Measurements from ENCODE around the gene TFF3.

Gene TFF3

DNA sequence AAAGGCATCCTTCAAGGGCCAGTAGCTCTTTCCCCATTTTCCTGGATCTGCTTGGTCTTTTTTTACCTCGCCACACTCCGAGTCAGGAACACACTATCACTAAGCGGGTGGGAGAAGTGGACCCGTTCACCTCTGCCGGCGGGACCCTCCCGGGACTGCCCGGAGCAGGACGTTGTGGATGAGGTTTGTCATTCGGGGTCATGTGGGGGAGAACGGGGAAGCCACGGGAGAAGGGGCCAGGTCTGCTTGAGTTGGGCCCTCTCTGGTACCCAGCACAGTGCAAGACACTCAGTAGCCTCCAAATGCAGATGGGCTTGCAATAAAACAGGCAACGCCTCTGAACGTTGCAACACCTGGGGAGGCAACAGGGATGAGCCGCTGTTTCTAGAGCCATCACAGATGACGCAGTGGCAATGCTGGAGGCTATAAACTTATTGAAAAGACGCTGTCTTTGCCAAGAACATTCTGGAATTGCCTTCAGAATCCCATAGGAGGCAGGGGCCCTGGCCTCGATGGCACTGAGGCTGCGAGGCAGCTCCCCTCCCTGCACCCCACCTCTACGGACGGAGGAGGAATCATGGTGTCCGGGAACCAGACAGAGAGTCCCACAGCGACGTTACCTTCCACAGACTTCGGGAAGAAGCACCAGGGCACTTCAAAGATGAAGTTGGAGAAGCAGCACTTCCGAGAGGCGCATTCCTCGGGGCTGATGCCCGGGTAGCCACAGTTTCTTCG lies 31.8 kb upstream of the TFF3 start:
- DNase-seq, result no peak

GRCh38 chr21:42346441-42346840 lies 31.2 kb upstream of the TFF3 start:
- DNase-seq, result no peak

DNA sequence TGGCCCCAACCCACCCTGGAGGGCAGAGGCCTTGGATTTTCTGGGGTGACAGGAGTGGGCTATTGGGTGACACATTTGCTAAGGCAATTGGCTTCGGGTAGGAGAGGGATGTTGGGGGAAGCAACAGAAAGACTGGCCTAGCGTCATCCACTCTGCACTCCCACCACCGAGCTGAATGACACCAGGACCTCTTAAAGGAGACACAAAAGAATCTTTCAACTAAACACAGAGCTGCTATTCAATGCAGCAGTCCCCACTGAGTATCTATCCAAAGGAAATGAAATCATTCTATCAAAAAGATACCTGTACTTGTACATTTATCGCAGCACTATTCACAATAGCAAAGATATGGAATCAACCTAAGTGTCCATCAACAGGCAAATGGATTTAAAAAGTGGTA lies 29.4 kb upstream of the TFF3 start:
- DNase-seq, result peak in 1 of 51 donors; percentile 4

GRCh38 chr21:42343963-42344510 lies 28.8 kb upstream of the TFF3 start:
- no peak for DNase-seq

DNA sequence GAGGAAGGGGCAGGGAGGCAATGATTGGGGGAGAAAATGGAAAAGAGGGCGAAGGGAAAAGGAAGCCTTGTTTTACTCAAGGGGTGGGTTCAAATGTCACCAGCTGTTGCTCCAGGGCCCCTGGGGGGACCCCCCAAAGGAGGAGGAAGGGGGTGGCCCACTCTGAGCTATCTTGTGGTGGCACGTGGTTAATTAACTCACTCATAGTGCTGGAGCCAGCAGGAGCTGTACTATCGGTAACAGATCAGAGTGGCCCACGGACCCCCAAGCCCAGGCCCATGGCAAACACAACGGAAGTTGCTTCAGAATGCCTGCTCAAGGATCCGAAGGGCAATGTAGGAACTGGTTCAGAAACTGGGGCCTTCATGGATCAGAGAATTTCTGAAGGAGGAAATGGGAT lies 28.3 kb upstream of the TFF3 start:
- DNase-seq, result no peak

DNA sequence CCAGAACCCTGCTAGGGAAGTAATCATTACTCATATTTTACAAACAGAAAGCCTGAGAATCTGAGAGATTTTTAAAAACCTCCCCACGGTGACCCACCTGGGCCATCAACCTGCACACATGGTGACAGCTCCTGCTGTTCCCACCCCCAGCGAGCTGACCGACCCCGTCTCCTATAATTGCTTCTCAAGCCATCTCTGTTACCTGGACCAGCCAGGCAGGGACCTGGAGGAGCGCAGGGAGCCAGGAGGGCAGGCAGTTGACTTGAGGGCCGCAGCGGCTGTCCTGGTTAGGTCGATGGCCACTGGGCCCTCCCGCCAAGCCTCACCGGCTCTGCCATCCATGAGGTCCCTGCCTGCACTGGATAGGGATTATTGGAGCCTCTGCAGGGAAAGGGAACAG lies 27.9 kb upstream of the TFF3 start:
- no peak for DNase-seq

- no peak for DNase-seq
Observed at GRCh38 chr21:42341776-42342542, 26.8 kb upstream of the TFF3 start.

- no peak for DNase-seq
Observed at GRCh38 chr21:42340187-42341050, 25.2 kb upstream of the TFF3 start.

DNA sequence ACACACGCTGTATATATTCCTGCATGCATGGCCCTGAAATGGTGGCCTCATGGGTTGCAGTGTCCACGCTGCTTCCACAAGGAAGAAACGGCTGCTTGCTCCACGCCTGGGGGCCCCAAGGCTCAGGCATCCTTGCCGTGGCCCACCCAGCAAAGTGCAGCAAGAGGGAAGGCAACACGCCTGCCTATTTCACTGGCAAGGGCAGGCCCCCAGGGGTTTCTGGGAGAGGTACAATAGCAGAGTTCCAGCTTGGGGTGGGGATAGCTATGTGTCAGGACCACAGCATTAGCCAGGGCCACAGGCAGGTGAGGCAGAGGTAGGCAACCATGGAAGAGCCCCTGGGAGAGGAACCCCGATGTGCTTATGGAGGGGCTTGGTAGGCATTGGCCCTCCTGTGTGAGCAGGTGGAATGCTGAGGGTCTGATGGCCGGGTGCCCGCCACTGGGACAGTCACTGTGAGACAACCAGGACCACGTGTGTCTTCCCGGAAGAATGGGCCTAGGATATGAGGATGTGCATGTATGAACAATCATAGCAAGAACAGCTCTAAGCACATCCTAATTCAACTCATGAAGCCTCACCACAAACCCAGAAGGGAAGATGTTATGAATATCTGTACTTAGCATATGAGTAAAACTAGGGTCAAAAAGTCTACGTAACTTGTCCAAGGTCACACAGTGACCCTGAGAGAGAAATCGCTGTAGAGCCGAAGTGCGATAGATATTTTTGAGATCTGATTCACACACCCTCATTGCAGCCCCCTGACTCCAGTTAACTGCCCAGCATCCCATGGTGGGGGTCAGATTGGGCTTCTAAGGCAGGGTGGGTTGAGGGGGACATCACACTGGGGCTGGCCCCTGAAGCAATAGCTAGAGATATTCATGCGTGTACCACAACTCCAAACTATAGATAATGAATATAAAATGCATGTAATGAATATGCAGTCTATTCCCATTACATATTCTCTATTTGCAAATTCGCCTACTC lies 23.8 kb upstream of the TFF3 start:
- DNase-seq, result no peak

DNA sequence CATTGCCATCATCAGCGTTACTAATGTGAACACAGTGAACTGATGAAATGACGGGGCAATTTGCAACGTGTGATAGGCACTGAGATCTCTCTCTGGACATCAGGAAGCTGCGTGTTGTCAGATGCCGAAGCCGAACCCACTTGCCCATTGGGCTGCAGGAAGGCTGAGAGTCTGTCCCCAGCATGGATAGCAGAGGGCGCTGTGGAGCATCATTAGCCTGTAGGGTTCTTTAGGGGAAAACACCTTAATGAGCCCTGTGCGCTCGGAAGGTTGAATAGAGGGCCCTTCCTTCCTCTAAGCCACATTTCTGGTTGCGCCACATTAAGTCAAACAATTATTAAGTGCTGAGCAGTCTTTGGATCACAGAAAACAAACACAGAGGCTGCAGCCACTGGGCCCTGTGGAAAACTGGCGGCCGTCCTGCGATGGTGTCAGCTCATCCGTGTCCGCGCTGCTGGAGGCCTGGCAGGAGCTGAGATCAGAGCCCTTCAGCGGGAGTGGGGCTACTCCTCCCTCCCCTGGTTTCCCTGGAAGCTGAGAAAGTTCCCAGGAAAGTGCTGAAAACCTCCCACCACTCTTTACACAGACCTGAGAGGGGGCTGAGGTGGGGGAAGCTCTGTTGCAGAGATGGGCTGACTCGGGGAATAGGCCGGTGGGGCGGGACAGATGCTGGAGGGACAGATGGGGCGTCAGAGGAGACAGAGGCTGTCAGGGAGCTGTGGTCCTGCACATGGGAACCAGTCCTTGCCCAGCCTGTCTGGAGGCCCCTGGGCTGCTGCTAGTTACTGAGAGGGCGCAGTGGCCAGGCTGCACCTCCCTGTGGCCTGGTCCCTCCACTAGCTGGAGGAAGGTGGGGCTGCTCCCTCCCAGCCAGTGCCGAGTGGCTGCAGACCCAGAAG lies 22.9 kb upstream of the TFF3 start:
- peak in 38 of 51 donors; percentile 11 to 76 (median 40) for DNase-seq

DNA sequence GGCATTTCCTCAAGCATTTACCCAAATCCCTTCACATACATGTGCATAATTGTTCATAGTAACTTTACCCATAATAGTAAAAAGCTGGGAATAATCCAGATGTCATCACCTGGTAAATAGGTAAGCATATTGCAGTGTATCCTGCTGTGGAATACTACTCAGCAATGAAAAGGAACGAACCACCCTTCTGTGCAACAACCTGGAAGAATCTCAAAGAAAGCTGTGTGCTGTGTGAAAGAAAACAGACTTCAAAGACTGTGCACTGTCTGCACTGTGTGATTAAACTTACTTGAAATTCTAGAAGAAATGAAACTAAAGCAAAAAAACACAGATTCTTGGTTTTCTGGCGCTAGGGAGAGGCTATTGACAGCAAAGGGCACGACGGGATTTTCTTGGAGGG lies 22.1 kb upstream of the TFF3 start:
- DNase-seq, result no peak

- no peak for DNase-seq
Observed at GRCh38 chr21:42336054-42336453, 20.8 kb upstream of the TFF3 start.

DNA sequence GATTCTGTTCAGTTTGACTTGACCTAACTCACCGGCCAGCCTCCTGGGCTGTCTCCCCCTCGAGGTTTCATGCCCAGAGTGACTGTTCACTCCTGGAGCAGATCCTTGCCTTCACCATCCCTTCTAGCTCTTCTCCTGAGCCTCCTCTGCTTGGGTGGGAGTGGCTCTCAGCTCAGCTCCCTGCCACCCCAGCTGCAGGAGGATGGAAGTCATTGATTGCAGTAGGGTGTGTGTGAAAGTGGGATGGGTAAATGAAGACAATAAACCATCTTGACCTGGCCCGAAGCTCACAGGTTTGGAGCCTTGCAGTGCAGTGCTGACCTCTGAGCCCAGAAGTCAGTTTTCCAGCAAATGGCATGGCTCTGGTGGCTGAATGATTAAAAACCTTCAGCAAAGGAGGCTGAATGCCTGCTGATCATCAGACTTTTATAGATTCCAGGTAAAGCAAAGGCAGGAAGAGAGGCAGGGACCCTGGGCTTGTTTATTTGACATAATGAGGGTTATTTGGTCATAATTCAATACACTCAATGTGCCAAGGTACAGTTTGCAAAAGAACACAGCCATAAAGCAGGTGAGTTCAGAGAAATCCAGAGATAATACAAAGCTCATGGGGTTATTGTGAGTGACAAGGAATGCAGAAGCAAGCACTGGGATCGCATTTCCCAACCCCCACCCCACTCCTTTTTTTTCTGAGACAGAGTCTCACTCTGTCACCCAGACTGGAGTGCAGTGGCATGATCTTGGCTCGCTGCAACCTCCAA lies 17.5 kb upstream of the TFF3 start:
- no peak for DNase-seq

GRCh38 chr21:42331660-42332059 lies 16.5 kb upstream of the TFF3 start:
- no peak for DNase-seq

DNA sequence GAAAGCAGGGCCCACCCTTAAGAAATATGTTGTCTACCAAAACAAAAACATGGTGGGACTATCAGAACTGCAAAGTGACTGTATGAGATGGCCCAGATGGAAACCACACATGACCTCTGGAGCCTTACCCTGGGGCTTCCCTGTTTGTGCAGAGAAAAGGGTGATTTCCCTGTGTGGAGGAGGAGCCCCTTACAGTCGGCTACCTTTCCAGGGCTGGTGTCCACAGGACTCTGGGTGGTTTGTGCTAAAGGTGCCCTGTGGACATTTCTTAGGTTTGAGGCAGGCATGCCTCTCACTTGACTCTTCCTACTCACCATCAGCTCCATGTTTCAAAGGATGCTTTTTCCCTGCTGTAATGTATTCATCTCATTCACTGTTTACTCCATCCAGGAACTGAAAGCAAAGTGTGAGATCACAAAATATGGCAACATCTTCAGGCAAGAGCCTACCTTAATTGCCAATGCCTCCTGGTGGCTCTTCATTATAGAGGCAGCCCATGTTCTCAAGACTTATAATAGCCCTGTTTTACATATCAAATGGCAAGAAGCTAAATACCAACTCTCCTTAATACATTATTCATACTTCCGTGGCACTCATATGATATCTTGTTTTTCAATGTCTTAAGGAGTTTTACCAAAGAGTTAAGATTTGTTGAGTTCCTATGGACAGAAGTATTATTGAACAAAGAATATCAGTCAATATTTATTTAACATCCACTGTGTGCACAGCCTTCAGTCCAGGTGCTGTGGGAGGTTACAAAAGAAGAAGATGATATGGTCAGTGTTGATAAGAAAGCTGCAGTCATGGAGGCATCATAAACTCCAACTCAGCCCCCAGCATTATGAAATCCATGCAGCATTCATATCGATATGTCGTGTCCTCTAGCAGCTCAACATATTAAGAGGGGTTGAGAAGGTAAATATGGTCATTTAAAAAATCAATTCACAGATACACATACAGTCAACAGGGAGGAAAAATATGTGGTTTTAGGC lies 15.5 kb upstream of the TFF3 start:
- no peak for DNase-seq

DNA sequence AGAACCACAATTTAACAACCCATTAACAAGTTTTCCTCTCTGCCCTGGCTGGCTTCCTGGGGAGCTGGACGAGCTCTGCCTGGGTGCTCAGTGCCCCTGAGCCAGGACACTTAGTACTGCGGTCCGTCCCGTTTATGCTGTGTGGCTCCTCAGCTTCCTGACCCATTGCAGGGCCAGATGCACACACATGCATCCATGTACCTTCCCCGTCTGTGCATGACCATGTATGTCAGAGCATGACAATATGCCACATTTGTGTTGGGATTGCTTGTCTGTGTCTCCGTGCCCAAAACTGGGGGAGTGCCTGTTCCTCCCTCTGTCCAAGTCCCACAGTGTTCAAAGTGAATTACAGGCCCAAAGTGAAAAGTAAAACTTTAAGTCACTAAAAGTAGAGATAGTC lies 9.7 kb upstream of the TFF3 start:
- DNase-seq, result no peak

DNA sequence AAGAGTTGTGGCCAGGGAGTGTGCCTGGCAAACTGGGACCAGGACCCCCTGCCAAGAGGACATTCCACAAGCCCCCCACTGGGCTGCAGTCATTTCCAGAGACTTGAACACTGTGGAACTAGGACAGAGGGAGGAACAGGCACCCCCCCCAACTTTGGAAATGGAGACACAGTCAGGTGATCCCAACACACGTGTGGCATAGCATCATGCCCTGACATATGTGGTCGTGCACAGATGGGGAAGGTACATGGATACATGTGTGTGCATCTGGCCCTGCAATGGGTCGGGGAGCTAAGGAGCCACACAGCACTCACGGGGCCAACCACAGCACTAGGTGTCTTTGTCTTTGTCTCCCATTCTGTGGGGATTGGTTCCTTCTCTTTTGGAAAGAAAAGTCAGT lies 6.6 kb upstream of the TFF3 start:
- DNase-seq, result no peak

Measured in hypothalamus (tissue), 51 donors.